WTC11 (cell line): ENCODE results near the gene SCEL.

Experiments used
- CREM ChIP-seq: sonication (generic); formaldehyde crosslinking; IDR thresholded peaks from 2 replicates; pipeline ENCODE4 v1.8.1; 2022; ENCODE audit warnings: mild to moderate bottlenecking, missing genetic modification reagents, moderate library complexity
- NFYB ChIP-seq: sonication (generic); formaldehyde crosslinking; conservative IDR thresholded peaks from 2 replicates; pipeline ENCODE4 v1.8.0; 2022; ENCODE audit warnings: low read depth, missing genetic modification reagents
- NR2C2 ChIP-seq: sonication (generic); formaldehyde crosslinking; IDR thresholded peaks from 2 replicates; pipeline ENCODE4 v1.8.0; 2022; ENCODE audit warnings: mild to moderate bottlenecking, missing genetic modification reagents
- ZBTB21 ChIP-seq: sonication (generic); formaldehyde crosslinking; IDR thresholded peaks from 2 replicates; pipeline ENCODE4 v1.8.1; 2023; ENCODE audit warnings: mild to moderate bottlenecking, missing genetic modification reagents, borderline replicate concordance
- ZNF121 ChIP-seq: sonication (generic); formaldehyde crosslinking; IDR thresholded peaks from 2 replicates; pipeline ENCODE4 v1.8.0; 2023; ENCODE audit warnings: missing genetic modification reagents
- TF ChIP-seq, protein P1 (sequence below): fragments of 250-450 bp; sonication (Bioruptor Pico); IDR thresholded peaks from 2 replicates; pipeline ENCODE4 v2.1.2; 2022; ENCODE audit warnings: mild to moderate bottlenecking, moderate library complexity
- TF ChIP-seq, protein P2 (sequence below): fragments of 250-450 bp; sonication (Bioruptor Pico); IDR thresholded peaks from 2 replicates; pipeline ENCODE4 v1.9.0; 2021; ENCODE audit warnings: mild to moderate bottlenecking
- TF ChIP-seq, protein P3 (sequence below): fragments of 200-600 bp; IDR thresholded peaks from 2 replicates; pipeline ENCODE4 v1.8.0; 2022; ENCODE audit warnings: antibody characterized with exemption
- TF ChIP-seq, protein P4 (sequence below): fragments of 250-450 bp; sonication (Bioruptor Pico); IDR thresholded peaks from 2 replicates; pipeline ENCODE4 v1.9.0; 2021; ENCODE audit warnings: mild to moderate bottlenecking

DNA sequence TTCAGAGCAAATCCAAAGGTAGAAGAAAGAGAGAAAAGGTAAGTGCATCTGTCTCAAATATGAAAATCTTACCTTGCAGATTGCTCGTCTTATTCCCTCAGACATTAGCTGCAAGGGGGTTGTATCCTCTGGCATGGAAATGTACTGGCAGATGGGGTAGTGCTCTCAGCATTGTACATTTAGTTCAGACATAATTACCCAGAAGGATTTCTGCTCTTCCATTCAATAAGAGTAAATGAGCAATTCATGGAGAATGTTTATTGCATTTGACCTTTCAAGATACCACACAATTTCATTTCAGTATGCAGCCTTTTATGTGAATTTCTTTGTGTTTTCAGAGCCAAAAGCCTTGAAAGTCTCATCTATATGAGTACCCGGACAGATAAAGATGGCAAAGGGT, 63.8 kb downstream of the SCEL start:
- TF ChIP-seq, protein P1, sequence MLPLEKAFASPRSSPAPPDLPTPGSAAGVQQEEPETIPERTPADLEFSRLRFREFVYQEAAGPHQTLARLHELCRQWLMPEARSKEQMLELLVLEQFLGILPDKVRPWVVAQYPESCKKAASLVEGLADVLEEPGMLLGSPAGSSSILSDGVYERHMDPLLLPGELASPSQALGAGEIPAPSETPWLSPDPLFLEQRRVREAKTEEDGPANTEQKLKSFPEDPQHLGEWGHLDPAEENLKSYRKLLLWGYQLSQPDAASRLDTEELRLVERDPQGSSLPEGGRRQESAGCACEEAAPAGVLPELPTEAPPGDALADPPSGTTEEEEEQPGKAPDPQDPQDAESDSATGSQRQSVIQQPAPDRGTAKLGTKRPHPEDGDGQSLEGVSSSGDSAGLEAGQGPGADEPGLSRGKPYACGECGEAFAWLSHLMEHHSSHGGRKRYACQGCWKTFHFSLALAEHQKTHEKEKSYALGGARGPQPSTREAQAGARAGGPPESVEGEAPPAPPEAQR, result no peak
- TF ChIP-seq, protein P2, sequence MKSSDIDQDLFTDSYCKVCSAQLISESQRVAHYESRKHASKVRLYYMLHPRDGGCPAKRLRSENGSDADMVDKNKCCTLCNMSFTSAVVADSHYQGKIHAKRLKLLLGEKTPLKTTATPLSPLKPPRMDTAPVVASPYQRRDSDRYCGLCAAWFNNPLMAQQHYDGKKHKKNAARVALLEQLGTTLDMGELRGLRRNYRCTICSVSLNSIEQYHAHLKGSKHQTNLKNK (CRISPR knock-in tag), result no peak
- TF ChIP-seq NR2C2 (CRISPR knock-in tag), result no peak
- TF ChIP-seq, protein P3, sequence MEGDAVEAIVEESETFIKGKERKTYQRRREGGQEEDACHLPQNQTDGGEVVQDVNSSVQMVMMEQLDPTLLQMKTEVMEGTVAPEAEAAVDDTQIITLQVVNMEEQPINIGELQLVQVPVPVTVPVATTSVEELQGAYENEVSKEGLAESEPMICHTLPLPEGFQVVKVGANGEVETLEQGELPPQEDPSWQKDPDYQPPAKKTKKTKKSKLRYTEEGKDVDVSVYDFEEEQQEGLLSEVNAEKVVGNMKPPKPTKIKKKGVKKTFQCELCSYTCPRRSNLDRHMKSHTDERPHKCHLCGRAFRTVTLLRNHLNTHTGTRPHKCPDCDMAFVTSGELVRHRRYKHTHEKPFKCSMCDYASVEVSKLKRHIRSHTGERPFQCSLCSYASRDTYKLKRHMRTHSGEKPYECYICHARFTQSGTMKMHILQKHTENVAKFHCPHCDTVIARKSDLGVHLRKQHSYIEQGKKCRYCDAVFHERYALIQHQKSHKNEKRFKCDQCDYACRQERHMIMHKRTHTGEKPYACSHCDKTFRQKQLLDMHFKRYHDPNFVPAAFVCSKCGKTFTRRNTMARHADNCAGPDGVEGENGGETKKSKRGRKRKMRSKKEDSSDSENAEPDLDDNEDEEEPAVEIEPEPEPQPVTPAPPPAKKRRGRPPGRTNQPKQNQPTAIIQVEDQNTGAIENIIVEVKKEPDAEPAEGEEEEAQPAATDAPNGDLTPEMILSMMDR, result no peak
- TF ChIP-seq ZBTB21 (CRISPR knock-in tag), result no peak
- no peak for TF ChIP-seq NFYB (CRISPR knock-in tag)
- TF ChIP-seq, protein P4, sequence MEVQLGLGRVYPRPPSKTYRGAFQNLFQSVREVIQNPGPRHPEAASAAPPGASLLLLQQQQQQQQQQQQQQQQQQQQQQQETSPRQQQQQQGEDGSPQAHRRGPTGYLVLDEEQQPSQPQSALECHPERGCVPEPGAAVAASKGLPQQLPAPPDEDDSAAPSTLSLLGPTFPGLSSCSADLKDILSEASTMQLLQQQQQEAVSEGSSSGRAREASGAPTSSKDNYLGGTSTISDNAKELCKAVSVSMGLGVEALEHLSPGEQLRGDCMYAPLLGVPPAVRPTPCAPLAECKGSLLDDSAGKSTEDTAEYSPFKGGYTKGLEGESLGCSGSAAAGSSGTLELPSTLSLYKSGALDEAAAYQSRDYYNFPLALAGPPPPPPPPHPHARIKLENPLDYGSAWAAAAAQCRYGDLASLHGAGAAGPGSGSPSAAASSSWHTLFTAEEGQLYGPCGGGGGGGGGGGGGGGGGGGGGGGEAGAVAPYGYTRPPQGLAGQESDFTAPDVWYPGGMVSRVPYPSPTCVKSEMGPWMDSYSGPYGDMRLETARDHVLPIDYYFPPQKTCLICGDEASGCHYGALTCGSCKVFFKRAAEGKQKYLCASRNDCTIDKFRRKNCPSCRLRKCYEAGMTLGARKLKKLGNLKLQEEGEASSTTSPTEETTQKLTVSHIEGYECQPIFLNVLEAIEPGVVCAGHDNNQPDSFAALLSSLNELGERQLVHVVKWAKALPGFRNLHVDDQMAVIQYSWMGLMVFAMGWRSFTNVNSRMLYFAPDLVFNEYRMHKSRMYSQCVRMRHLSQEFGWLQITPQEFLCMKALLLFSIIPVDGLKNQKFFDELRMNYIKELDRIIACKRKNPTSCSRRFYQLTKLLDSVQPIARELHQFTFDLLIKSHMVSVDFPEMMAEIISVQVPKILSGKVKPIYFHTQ (CRISPR knock-in tag), result no peak
- TF ChIP-seq CREM (CRISPR knock-in tag), result no peak
- TF ChIP-seq ZNF121, result no peak
